ENCODE measurements around the gene KEL. TPM values are rescaled to one million over a fixed set of nuclear protein-coding genes. Genes with fewer than 3 reads are reported as not detected.

Gene KEL
- total and polyA plus RNA-seq, 12 donors: 0.04 to 1.3 (median 0.37) TPM; not detected in 3

DNA sequence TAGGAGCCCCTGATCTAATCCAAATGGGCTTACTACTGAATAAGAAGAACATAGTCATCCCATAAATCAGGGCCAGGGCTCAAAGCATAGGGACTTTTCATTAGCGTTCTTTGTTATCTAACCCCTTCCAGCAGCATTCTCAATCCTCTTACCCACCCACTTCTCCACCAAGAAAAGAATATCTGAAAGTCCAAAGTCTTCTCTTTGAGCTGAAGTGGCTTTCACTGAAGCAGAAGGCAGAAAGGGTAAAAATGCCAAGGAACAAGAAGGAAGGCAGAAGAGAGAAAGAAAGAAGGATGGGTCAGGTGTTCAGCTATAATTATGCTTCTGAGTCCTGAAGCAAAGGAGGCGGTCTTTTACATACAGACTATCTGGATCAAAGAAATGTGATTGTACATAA is 38.8 kb downstream of the KEL start:
- TF ChIP-seq, protein P1, sequence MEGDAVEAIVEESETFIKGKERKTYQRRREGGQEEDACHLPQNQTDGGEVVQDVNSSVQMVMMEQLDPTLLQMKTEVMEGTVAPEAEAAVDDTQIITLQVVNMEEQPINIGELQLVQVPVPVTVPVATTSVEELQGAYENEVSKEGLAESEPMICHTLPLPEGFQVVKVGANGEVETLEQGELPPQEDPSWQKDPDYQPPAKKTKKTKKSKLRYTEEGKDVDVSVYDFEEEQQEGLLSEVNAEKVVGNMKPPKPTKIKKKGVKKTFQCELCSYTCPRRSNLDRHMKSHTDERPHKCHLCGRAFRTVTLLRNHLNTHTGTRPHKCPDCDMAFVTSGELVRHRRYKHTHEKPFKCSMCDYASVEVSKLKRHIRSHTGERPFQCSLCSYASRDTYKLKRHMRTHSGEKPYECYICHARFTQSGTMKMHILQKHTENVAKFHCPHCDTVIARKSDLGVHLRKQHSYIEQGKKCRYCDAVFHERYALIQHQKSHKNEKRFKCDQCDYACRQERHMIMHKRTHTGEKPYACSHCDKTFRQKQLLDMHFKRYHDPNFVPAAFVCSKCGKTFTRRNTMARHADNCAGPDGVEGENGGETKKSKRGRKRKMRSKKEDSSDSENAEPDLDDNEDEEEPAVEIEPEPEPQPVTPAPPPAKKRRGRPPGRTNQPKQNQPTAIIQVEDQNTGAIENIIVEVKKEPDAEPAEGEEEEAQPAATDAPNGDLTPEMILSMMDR (IDR thresholded peaks at IDR 0.05): no peak
- no peak overlapping the region for H3K4me3 ChIP-seq
- no peak for DNase-seq
- intact Hi-C loops (cut with DNase I): no loop called here
- H3K4me1 ChIP-seq: peaks cover 0 to 18% (median 0%) of the 10 kb centered on the region in 9 donors
- peaks cover 0 to 16% (median 2%) of the 10 kb centered on the region in 7 donors for H3K27me3 ChIP-seq
- no peak overlapping the region for H3K27ac ChIP-seq
- WGBS, 2 donors: 47 to 70% methylated on average over 2 of the region's 2 CpGs
- ATAC-seq: no peak
- H3K36me3 ChIP-seq: no peaks in the 10 kb centered on the region
- no peaks in the 10 kb centered on the region for H3K9me3 ChIP-seq

DNA sequence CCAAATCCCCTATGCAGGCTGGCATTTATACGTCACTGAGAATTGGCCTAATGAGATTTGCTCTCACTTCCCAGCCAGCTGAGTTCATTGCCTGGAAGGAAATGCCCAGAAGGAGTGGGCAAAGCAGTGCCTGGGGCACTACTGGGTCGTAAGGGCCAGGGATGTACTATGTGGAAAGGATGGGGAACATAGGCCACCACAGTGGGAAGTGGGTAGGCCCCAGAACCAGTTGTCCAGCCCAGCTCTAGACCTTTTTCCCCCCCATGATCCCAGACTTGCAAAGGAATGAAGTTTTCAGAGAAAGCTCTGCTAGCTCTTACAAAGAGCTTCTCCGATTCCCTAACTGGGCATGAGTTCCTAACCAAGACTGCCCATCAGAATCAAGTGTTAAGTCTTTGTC is 42.5 kb downstream of the KEL start:
- Histone ChIP-seq H3K4me1 (no peaks in the 10 kb centered on the region), H3K27ac (no peak overlapping the region), H3K9me3 (no peaks in the 10 kb centered on the region), H3K36me3 (no peaks in the 10 kb centered on the region), H3K4me3 (no peak overlapping the region), H3K27me3 (peaks cover 0 to 18% (median 6%) of the 10 kb centered on the region in 7 donors)
- WGBS, 2 donors: 82 to 86% methylated on average over 3 of the region's 3 CpGs
- TF ChIP-seq, protein P1 (IDR thresholded peaks at IDR 0.05): no peak
- DNase-seq (no peak), ATAC-seq (no peak)
- intact Hi-C loops (cut with DNase I): no loop called here

DNA sequence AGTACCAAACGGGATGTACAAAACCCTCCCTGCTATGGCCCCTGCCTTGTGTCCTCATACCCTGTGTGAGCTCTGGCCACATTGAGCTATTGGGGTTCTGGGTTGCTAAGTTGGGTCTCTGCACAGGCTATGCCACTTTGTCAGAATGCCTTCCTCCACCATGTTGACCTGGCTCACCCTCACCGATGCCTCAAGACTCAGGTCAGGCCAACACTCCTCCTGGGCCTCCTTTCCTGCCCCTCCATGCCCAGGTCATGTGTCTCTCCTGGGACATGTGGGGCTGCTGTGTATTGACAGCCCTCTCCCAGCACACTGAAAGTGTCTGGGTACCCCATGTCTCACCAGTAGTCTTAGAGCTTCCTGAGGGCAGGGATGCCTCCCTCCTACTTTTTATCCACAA is 43.3 kb downstream of the KEL start:
- DNase-seq (no peak), ATAC-seq (no peak)
- Histone ChIP-seq H3K27me3 (peaks cover 0 to 18% (median 6%) of the 10 kb centered on the region in 7 donors), H3K27ac (no peak overlapping the region), H3K4me3 (no peak overlapping the region), H3K4me1 (no peaks in the 10 kb centered on the region), H3K9me3 (no peaks in the 10 kb centered on the region), H3K36me3 (no peaks in the 10 kb centered on the region)
- 64 to 71% methylated on average over 2 of the region's 2 CpGs for WGBS, 2 donors
- TF ChIP-seq, protein P1 (IDR thresholded peaks at IDR 0.05): no peak
- intact Hi-C loops (cut with DNase I): no loop called here

DNA sequence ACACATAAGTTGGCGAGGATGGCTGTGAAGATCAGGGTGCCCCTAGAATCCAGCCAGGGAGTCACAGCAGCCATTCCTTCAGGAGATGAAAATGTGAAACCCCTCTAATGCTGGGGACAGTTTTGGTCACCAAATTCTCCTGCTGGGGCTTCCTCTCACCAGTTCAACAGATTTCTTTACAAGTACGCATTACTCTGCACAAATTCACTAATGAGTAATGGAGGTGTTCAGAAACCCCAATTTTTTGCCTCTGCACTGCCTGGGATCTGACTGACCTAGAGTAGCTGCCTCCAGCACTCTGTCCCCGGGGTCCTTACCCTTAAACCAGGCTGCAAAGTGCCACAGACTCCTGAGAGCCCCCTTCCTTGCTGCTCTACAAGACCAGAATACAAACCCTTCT is 44.7 kb downstream of the KEL start:
- TF ChIP-seq, protein P1 (IDR thresholded peaks at IDR 0.05): no peak
- 78 to 79% methylated on average over 3 of the region's 3 CpGs for WGBS, 2 donors

More for the DNA sequence above, 44.7 kb downstream of the KEL start:
- no peak for DNase-seq
- Histone ChIP-seq H3K27me3 (peaks cover 0 to 18% (median 6%) of the 10 kb centered on the region in 7 donors), H3K9me3 (no peaks in the 10 kb centered on the region), H3K36me3 (no peaks in the 10 kb centered on the region), H3K27ac (no peak overlapping the region), H3K4me1 (no peaks in the 10 kb centered on the region), H3K4me3 (no peak overlapping the region)
- ATAC-seq: no peak
- intact Hi-C loops (cut with DNase I): no loop called here

Data from heart right ventricle (tissue), 16 donors.